Liver (tissue), 3 donors: ENCODE measurements around the gene GPX3.

Experiments
- CTCF ChIP-seq: fragments of 150-350 bp; IDR thresholded peaks from 2 replicates; pipeline ENCODE4 v1.5.1; 2017; ENCODE audit warnings: improper control_type of control experiment, low read depth, low read length; ENCODE audit not compliant: missing input control
- EGR1 ChIP-seq, 2 donors: IDR thresholded peaks; 2 replicates each; pipeline ENCODE4 v1.6.1; 2016 to 2018; ENCODE audit warnings: antibody characterized with exemption in 2 of 2, low read depth in 2 of 2
- RAD21 ChIP-seq, 2 donors: IDR thresholded peaks; 2 replicates each; pipeline ENCODE4 v1.6.1; 2016; ENCODE audit warnings: antibody characterized with exemption in 2 of 2, mild to moderate bottlenecking in 2 of 2
- REST ChIP-seq: IDR thresholded peaks from 2 replicates; pipeline ENCODE4 v1.6.1; 2016; ENCODE audit warnings: antibody characterized with exemption, mild to moderate bottlenecking
- SP1 ChIP-seq: IDR thresholded peaks from 2 replicates; pipeline ENCODE4 v1.6.1; 2018; ENCODE audit warnings: antibody characterized with exemption, mild to moderate bottlenecking
- TAF1 ChIP-seq: conservative IDR thresholded peaks from 2 replicates; pipeline ENCODE4 v1.6.1; 2016; ENCODE audit warnings: antibody characterized with exemption, mild to moderate bottlenecking
- YY1 ChIP-seq: IDR thresholded peaks from 2 replicates; pipeline ENCODE4 v1.6.1; 2016; ENCODE audit warnings: antibody characterized with exemption, mild to moderate bottlenecking
- donor health status: healthy.
- donor health status: healthy.

GRCh38 chr5:151070449-151070848 lies 50.1 kb downstream of the GPX3 start:
- TF ChIP-seq REST, result no peak
- no peak for TF ChIP-seq CTCF
- no peak for TF ChIP-seq YY1
- TF ChIP-seq RAD21 (IDR thresholded peaks at IDR 0.05), result no peak
- no peak for TF ChIP-seq SP1
- no peak for TF ChIP-seq EGR1 (IDR thresholded peaks at IDR 0.05; ENCODE audit: low read depth in 2 of 2)
- TF ChIP-seq TAF1, result no peak
